ENCODE data around the gene TSPAN33.
"Not testable (repeated sequence)": the region's sequence is repeated elsewhere in the genome, so short reads cannot be mapped to it uniquely, and the experiment has no call there.

Gene TSPAN33

DNA sequence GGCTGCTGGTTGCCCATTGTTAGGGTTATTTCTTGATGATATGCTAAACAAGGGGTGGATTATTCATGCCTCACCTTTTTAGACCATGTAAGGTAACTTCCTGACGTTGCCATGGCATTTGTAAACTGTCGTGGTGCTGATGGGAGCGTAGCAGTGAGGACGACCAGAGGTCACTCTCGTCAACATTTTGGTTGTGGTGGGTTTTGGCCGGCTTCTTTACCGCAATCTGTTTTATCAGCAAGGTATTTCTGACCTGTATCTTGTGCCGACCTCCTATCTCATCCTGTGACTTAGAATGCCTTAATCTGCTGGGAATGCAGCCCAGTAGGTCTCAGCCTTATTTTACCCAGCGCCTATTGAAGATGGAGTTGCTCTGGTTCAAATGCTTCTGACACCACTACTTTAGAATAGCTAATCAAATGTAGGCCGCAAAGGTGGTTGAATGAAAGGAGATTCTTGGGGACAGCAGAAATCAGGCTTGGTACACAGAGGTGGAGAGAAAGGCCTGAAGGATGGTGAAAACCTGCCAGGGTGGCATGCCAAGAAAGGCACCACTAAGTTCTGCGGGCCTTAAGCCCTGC, 26.0 kb downstream of the TSPAN33 start:
- DNase-seq (ENCODE audit: low read depth): no peak

DNA sequence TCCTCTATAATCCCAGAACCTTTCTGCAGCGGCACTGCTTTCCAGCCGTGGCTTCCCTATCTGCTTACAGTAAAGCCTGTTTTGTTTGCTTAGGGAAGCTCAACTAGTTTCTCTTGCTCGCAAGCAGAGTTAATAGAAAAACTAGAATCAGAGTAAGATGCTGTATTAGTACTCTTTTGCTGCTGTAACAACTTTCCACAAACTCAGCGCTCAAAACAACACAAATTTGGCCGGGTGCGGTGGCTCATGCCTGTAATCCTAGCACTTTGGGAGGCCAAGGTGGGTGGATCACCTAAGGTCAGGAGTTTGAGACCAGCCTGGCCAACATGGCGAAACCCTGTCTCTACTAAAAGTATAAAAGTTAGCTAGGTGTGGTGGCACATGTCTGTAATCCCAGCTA, 29.4 kb downstream of the TSPAN33 start:
- not testable (repeated sequence) for DNase-seq (ENCODE audit: low read depth)

DNA sequence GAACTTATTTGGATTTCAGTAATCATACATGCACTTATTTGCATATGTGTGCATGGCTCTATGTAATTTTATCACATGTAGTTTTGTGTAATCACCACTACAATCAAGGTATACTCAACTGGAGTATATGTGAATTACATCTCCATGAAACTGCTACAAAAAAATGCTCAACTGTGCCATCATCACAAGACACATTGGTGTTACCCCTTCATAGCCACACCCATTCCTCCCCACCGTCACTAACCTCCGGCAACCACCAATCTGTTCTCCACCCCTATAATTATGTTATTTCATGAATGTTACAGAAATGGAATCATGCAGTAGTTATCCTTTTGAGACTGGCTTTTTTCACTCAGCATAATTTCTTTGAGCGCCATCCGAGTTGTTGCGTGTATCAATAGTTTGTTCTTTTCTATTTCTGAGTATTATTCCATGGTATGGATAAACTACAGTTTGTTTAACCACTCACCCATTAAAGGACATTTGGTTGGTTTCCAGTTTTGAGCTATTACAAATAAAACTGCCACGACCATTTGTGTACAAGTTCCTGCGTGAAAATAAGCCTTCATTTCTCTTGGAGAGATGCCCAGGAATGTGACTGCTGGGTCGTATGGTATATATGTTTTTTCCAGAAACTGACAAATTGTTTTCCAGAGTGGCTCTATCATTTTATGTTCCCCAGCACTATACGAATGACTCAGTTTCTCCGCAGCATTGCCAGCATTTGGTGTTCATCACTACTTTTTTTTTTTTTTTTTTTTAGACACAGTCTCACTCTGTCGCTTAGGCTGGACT, 32.6 kb downstream of the TSPAN33 start:
- no peak for DNase-seq (ENCODE audit: low read depth)

DNA sequence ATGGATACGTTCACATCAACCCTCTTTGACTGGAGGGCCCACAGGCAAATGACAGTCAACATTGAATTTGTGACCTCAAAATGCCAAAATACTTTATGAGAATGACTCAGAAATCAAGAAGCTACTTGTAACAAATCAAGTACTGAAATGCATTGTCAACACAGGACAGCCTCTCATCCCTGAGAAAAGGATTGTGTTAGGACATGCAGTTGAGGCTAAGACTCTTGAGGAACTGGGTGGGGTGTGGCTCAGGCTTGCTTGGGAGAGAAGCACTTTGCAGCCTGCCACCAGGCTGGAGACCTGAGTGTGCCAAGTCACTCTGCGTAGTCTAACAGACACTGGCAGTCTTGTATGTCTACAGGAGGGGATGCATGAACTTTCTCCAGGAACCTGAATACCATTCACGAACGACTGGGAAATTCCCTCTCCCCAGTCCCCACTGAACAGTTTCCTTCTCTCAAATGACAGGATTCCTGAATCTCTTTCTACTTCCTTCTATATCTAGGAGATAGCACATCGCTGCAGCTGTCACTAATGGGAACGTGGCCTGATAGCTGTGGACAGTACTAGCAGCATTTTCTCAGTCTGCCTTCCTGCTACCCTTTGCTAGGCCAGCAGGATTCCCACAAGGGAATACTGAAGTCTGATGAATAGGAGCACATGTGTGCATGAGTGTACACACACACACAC, 40.6 kb downstream of the TSPAN33 start:
- DNase-seq (ENCODE audit: low read depth): no peak

DNA sequence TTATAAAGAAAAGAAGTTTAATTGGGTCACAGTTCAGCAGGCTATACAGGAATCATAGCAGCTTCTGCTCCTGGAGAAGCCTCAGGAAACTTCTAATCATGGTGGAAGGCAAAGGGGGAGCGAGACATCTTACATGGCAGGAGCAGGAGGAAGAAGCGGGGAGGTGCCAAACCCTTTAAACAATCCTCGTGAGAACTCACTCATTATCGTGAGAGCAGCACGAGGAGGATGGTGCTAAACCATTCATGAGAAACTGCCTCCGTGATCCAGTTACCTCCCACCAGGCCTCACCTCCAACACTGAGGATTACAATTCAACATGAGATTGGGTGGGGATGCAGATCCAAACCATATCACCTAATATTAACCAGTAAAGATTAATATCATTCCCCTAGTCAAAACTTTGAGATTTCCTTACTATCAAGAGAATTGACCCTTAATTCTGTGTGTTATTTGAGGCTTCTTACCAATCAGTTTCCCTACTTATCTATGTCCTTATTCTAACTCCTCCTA, 42.3 kb downstream of the TSPAN33 start:
- DNase-seq (ENCODE audit: low read depth): no peak

DNA sequence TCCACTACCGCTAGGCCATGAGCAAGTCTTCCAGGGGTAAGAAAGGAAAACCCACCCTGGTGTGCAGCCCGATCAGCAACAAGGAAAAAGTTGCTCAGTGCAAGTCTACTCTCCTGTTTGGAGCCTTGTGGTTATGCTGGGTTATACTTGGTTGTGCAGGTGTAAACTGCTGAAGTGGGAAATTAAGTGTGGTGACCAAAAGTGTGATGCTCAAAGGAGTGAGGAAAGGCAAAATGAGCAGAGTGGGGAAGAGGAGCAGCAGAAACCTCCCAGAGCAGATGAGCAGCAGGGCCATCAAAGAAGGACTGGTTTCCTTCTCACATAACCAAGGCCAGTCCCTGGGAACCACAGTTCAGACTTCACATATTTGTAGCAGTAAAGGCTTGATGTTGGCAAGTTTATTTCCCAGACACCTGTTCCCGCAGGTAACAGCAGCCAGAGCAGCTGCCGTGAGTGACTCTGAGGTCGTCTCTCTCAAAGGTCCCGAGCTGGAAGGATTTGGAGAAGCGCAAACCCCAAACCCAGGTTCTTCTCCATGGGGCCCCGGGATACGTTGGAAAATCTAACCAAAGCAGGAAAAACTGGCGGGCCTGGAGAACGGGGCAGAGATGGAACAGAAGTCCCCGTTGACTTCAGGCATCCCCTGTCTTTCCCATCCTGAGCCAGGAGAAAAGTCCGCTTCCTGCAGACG, 43.3 kb downstream of the TSPAN33 start:
- no peak for DNase-seq (ENCODE audit: low read depth)

DNA sequence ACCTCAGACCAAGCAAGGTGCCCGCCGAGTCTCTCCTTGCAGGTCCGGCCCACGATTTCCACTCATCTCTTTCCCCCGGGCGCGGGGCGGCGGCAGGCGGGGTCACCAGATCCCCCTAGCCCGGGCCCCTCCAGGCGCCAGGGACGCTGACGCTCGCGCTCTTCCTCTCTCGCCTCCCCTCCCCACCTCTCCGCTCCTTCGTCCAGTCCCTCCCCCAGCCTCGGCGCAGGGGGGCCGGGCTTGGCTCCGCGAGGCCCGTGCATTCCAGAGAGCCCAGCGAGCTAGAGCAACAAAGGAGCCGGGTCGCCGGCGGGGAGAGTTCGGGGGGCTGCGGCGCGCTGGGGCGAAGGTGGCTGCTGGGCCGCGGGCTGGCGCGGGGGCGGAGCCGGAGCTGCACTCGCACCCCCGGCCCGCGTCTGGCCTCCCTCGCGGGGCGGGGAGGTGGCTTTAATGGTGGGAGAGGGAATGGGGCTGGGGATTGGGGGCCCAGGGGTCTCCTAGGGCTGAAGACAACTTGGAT, 43.9 kb downstream of the TSPAN33 start, which contains the start of gene SMO:
SMO (plus strand) TSS at position 262 of the 520 bp plus-strand sequence. CDS start 519 bp downstream, outside the sequence.
- no peak for DNase-seq (ENCODE audit: low read depth)

DNA sequence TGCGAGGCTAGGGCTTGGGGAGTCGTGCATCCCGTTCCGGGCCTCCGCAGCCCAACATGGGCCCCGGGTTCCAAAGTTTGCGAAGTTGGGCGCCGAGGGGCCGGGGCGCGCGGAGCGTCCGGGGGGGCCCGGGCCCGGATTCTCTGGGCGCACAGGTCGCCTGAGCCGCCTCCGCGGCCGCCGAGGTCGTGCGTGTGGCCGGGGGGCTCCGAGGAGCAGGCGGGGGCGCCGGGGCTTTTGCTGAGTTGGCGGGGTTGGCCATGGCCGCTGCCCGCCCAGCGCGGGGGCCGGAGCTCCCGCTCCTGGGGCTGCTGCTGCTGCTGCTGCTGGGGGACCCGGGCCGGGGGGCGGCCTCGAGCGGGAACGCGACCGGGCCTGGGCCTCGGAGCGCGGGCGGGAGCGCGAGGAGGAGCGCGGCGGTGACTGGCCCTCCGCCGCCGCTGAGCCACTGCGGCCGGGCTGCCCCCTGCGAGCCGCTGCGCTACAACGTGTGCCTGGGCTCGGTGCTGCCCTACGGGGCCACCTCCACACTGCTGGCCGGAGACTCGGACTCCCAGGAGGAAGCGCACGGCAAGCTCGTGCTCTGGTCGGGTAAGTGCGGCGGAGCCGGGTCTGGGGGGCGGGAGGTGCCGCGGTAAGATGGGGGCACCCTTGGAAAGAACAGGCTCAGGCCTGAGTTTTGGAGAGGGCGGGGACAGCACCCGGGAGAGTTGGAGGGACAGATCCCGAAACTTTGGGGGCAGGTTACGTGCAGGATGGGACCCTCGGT, 44.6 kb downstream of the TSPAN33 start:
- DNase-seq (ENCODE audit: low read depth): no peak

DNA sequence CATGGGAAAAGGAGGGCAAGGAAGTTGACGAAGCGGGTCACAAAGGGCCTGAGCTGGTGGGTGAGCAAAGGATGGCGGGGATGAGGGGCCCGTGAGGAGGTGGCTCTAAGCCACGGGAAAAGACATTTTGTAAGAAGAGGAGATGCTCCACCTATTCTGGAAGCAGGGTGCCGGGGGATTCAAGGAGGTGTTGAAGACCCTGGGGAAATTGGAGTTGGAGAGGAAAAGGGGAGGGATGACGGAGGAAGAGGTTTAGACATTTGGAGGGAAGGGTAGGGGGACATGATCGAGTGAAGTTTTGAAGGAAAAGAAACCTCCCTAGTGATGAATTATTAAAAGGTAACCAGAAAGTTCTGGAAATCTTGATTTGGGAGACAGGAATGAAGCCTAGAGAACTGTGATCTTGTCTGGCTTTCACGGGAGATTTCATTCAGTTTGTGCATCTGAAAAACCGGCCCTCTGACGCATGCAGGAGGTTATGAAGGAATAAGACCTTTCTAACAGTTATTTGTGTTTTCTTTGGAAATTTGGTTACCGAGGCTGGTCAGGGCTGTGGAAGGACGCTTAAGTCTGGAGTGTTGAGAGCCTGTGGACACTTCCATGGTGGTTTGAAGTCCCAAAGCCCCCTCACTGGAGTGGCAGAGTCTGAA, 45.3 kb downstream of the TSPAN33 start:
- no peak for DNase-seq (ENCODE audit: low read depth)

DNA sequence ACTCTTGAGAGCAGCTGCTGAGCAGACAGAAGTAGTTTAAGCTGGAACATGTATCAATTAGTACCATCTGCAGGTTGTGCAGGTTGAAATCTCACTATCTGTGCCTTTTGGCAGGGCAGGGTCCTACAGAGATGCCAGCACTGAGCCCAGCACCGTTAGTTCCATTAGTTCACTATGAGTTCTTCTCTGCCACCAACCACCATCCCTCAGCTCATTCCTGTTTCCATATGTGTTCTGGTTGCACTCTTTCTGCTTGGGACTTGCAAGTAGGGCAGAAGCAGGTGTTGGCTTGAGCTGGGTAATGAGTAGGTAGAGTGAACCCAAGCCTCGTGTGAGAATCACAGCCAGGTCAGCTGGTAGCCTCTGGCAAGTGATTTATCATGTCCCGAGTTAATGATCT, 46.8 kb downstream of the TSPAN33 start:
- DNase-seq (ENCODE audit: low read depth): no peak

DNA sequence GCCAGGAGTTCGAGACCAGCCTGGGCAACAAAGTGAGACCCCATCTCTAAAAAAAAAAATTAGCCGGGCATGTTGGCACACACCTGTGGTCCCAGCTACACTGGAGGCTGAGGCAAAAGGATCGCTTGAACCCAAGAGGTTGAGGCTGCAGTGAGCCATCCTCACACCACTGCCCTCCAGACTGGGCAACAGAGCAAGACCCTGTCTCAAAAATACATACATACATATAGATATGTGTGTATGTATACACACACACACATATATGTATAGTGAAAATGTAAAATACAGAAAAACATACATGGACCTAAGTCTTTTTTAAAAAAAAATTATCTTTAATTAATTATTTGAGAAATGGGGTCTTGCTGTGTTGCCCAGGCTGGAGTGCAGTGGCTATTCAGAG, 49.4 kb downstream of the TSPAN33 start:
- no peak for DNase-seq (ENCODE audit: low read depth)

DNA sequence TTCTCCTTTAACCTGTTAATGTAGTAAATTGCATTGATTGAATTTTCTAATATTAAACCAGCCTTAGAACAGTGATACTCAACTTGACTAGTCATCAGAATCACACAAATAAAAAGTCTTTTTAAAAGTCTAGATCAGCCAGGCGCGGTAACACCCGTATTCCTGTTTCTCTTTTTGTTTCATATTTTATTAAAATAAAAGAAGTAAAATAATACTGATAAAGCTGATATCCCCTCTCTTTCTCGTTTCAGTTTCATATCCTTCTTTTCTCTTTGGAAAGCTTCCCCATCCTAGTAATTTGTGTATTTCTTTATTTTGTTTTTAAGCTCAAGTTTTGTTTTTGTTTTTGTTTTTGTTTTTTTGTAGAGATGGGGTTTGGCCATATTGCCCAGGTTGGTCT, 53.3 kb downstream of the TSPAN33 start:
- DNase-seq (ENCODE audit: low read depth): no peak

DNA sequence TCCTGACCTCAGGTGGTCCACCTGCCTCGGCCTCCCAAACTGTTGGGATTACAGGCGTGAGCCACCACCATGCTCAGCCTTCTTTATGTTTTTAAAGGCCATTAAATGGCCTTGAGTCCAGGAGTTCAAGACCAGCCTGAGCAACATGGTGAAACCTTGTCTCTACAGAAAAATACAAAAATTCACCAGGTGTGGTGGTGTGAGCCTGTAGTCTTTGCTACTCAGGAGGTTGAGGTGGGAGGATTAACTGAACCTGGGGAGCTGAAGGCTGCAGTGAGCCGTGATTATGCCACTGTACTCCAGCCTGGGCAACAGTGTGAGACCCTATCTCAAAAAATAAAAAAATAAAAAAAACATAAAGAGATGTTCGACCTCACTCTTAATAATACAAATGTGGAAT, 54.9 kb downstream of the TSPAN33 start:
- DNase-seq (ENCODE audit: low read depth): no peak

DNA sequence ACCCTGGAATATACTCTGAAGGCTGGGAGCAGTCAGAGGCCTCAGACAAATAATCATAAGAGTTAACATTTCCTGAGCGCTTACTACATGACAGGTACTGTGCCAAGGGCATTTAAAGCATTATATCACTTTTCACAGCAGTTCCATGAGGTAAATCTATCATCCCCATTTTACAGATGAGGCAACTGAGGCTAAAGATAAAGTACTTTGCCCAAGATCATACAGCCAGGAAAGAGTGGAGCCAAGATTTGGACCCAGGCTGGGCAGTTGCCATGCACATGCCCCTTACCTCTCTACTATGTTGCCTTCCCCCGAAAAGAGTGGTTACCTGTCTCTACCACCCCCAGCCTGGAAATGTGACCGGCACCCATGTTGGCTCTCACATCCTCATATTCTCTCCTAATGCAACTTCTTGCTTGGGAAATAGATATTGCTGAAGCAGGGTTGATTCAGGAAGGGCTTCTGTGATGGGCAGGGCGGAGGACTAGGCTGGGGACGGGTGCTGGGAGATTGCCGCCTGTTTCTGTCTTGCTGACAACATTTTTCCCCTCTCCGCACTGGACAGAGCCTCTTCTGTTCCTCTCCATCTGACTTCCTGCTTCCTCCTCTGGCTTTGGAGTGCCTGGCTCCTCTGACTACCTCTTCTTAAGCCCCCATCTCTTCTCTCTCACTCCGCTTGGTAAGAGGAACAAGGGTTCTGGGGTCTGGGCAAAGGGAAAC, 57.7 kb downstream of the TSPAN33 start:
- DNase-seq (ENCODE audit: low read depth): no peak

DNA sequence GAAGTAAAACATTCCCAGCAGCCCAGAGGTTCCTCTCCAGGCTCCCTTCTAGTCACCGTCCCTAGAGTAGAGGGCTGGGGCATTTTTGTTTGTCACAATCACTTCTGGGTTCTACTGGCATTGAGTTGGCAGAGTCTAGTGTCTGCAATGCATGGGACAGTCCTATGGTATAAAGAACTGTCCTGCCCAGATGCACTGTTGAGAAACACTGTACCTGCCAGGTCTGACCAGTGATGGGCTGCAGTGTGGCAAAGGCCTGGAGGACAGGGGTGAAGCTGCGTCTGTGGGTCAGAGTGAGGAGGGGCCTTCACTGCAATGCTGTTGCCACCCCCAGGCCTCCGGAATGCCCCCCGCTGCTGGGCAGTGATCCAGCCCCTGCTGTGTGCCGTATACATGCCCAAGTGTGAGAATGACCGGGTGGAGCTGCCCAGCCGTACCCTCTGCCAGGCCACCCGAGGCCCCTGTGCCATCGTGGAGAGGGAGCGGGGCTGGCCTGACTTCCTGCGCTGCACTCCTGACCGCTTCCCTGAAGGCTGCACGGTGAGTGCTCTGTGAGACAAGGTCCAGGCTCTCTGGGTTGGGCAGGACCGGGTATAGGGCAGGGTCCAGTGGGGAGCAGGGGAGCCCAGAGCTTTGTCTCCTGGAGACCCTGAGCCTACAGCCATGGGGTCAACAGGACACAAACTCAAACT, 58.7 kb downstream of the TSPAN33 start:
- no peak for DNase-seq (ENCODE audit: low read depth)

DNA sequence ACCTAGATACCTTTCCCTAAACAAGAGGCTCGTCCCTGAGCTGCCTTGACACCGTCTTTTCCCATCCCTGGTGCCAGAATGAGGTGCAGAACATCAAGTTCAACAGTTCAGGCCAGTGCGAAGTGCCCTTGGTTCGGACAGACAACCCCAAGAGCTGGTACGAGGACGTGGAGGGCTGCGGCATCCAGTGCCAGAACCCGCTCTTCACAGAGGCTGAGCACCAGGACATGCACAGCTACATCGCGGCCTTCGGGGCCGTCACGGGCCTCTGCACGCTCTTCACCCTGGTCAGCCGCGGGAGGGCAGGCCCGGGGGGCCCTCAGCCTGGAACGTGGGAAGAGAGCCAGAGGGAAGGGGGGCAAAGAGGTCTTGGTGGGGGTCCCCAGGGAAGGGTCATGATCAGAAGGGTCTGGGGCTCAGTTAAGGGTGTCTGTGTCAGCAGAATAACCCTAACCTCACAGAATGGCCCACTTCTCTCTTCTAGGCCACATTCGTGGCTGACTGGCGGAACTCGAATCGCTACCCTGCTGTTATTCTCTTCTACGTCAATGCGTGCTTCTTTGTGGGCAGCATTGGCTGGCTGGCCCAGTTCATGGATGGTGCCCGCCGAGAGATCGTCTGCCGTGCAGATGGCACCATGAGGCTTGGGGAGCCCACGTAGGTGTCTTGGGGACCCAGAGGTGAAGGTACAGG, 60.8 kb downstream of the TSPAN33 start:
- no peak for DNase-seq (ENCODE audit: low read depth)

DNA sequence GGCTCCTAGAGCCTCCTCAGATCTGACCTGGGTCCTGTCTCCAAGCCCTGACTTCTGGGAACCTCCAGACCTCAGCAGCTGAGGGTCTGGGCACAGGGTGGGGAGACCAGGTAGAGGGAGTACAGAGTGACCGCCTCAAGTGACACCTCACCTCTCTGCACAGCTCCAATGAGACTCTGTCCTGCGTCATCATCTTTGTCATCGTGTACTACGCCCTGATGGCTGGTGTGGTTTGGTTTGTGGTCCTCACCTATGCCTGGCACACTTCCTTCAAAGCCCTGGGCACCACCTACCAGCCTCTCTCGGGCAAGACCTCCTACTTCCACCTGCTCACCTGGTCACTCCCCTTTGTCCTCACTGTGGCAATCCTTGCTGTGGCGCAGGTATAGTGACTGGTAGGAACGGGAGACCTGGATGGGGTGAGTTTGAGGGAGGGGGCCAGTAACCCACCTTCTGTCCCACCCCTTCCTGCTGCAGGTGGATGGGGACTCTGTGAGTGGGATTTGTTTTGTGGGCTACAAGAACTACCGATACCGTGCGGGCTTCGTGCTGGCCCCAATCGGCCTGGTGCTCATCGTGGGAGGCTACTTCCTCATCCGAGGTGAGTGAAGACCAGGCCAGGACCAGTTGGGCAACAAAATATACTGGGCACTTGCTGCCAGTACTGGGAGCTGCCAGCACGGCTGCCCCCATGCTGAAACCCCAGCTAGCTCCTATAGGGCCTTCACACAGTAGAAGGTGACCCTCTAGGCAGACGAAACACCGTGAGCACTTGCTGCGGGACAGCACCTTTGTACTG, 61.7 kb downstream of the TSPAN33 start:
- no peak for DNase-seq (ENCODE audit: low read depth)

DNA sequence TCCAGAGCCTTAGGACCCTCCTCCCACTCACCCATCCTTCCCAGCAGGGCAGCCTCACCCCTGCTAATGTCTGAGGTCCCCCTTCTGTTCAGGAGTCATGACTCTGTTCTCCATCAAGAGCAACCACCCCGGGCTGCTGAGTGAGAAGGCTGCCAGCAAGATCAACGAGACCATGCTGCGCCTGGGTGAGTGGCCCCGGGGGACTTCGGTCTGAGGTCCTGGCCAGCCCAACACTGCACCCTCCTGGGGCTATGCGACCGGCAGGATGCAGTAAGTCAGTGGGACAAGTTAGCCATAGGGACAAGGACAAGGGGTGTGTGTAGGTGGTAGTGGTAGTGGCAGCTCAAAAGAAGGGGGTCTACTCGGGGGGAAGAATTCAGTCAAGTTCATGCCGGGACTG, 64.2 kb downstream of the TSPAN33 start:
- DNase-seq (ENCODE audit: low read depth): no peak
